ENCODE data around the gene LTBP1.
A peak's percentile ranks its signal among the peaks of the same experiment; 100 is the strongest.

GRCh38 chr2:33372940-33373553, 426.3 kb downstream of the LTBP1 start:
- TF ChIP-seq CTCF (IDR thresholded peaks at IDR 0.05; ENCODE audit: insufficient read depth, low read depth, low read length) (peak; percentile 81), EZH2 (IDR thresholded peaks at IDR 0.05; ENCODE audit: insufficient read depth, low read length) (no peak)

Measured in astrocyte (in vitro differentiated cells and primary cell).